SHP77 treated with DMSO at 0.1 percent for 48 hours (cell line): Measurements from ENCODE around the gene LMBR1.

Experiments used
- DNase-seq: peaks from one replicate; lab custom pipeline; 2025; lab: John Stamatoyannopoulos, UW

LMBR1 gene

GRCh38 chr7:156693627-156694026, 199.4 kb downstream of the LMBR1 start:
- DNase-seq: no peak

GRCh38 chr7:156692849-156693248, 200.1 kb downstream of the LMBR1 start:
- no peak for DNase-seq

- no peak for DNase-seq
Measured at GRCh38 chr7:156691764-156692163, 201.2 kb downstream of the LMBR1 start.

- no peak for DNase-seq
Measured at GRCh38 chr7:156684661-156685060, 208.3 kb downstream of the LMBR1 start.

GRCh38 chr7:156684251-156684650, 208.7 kb downstream of the LMBR1 start:
- no peak for DNase-seq

GRCh38 chr7:156682928-156683327, 210.1 kb downstream of the LMBR1 start:
- DNase-seq: no peak

GRCh38 chr7:156680281-156680680, 212.7 kb downstream of the LMBR1 start:
- no peak for DNase-seq

GRCh38 chr7:156677374-156678054, 215.5 kb downstream of the LMBR1 start:
- no peak for DNase-seq

- DNase-seq: no peak
Measured at GRCh38 chr7:156676263-156676662, 216.7 kb downstream of the LMBR1 start.

- no peak for DNase-seq
Measured at GRCh38 chr7:156675721-156676120, 217.3 kb downstream of the LMBR1 start.

- DNase-seq: no peak
Measured at GRCh38 chr7:156673902-156674301, 219.1 kb downstream of the LMBR1 start.

GRCh38 chr7:156673454-156673853, 219.5 kb downstream of the LMBR1 start:
- no peak for DNase-seq

GRCh38 chr7:156669035-156669828, 223.8 kb downstream of the LMBR1 start:
- DNase-seq: no peak

- no peak for DNase-seq
Measured at GRCh38 chr7:156668130-156668741, 224.7 kb downstream of the LMBR1 start.

- DNase-seq: no peak
Measured at GRCh38 chr7:156667110-156667426, 225.9 kb downstream of the LMBR1 start.

GRCh38 chr7:156666368-156667109, 226.4 kb downstream of the LMBR1 start:
- no peak for DNase-seq

GRCh38 chr7:156665101-156665500, 227.9 kb downstream of the LMBR1 start:
- DNase-seq: no peak

GRCh38 chr7:156662277-156662676, 230.7 kb downstream of the LMBR1 start:
- no peak for DNase-seq

- no peak for DNase-seq
Measured at GRCh38 chr7:156661637-156662036, 231.3 kb downstream of the LMBR1 start.

GRCh38 chr7:156659961-156660360, 233.0 kb downstream of the LMBR1 start:
- DNase-seq: no peak

- DNase-seq: no peak
Measured at GRCh38 chr7:156659203-156659602, 233.8 kb downstream of the LMBR1 start.

GRCh38 chr7:156657681-156658080, 235.3 kb downstream of the LMBR1 start:
- DNase-seq: no peak

GRCh38 chr7:156656598-156656997, 236.4 kb downstream of the LMBR1 start:
- no peak for DNase-seq
